ENCODE data around the gene ST3GAL2. TPM values are rescaled to one million over a fixed set of nuclear protein-coding genes. Genes with fewer than 3 reads are reported as not detected.

The ST3GAL2 gene
- 39.3 TPM for polyA plus RNA-seq (2013, experiment 1 of 2; ENCODE audit: insufficient read length)
- polyA plus RNA-seq (2013, experiment 2 of 2; ENCODE audit: insufficient read length), result 41.3 TPM

GRCh38 chr16:70438969-70439862, at the start of gene ST3GAL2:
Gene ST3GAL2, minus strand, starts transcription at chr16:70439100. Its CDS starts 40,570 bp downstream, at chr16:70398530.
- peak; percentile 97 for DNase-seq

DNA sequence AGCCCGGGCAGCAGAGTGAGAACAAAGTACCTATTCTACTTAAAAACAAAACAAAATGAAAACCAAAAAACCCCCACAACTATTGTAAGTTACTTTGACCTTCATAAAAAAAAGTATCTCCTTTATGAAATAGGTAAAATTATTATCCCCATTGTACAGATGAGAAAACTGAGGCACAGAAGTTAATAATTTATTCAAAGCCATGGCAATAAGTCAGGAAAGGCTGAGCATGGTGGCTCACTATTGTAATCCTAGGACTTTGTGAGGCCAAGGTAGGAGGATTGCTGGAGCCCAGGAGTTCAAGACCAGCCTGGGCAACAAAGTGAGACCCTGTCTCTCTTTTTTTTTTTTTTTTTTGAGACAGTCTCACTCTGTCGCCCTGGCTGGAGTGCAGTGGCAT, 46.0 kb upstream of the ST3GAL2 start:
- DNase-seq, result no peak

GRCh38 chr16:70483426-70483825, 44.5 kb upstream of the ST3GAL2 start:
- no peak for DNase-seq

- DNase-seq, result no peak
These were observed 43.7 kb upstream of the ST3GAL2 start for GRCh38 chr16:70482624-70483023.

GRCh38 chr16:70481929-70482536, 43.1 kb upstream of the ST3GAL2 start:
- no peak for DNase-seq

DNA sequence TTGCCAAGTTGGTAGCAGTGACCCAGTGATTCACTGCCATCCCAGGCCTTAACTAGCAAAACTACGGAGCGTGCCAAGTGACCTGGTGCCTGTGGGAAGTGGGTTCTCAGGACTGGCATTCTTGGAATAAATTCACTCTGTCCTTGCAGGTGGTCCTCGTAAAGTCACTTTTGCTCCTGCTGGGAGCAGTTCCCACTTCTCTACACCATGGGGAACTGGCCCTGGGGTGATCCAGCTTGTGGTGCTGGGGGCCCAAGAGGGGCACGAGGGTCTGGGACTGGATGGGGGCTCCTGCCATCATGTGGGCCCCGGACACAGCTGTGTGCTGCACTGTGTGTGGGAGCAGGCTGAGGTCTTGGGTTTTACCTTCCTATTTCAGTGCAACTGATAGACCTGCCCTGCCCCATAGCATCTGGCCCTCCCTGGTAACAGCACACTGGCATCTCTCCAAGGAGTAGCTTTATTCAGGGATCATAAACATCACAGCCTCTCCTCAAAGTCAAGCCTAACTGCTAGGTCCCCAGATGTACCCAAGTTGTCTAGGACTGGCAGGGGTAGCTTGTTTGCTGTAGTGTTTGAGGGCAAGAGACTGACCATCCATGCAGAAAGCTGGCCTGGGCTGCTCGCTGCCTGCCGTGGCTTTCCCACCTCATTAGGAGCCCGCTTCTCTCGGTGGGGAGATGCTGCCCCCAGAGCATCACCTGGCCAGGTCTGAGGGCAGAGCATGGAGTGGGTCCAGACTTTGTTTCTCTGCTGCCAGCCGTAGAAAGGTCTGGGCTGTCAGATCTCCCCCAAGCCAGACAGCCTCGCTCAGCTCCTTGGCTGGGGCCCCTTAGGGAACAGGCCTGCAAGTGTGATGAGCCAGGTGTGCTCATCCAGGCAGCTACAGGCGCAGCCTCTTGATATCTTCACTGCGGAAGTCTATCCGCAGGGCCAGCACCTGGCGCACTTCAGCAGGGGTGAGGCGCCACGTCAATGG, 41.5 kb upstream of the ST3GAL2 start:
- DNase-seq, result no peak

GRCh38 chr16:70478912-70479341, 40.0 kb upstream of the ST3GAL2 start:
- no peak for DNase-seq

DNA sequence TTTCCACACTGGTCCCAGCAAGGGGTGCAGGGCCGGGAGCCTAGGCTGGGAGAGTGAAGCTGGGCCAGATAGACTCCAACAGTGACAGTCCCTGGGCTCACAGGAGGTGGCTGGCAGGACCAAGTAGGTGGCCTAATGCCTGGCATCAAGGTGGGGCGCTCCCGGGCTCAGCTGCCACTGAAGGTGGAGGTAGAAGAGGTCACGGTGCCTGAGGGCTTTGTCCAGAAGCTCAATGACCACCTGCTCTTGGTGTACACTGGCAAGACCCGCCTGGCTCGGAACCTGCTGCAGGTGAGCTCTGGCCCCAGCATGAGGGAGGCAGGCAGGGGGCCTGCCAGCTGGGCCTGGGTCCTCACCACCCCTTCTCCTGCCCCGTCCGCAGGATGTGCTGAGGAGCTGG, 39.3 kb upstream of the ST3GAL2 start:
- no peak for DNase-seq

- DNase-seq, result peak; percentile 79
These were observed 37.5 kb upstream of the ST3GAL2 start for GRCh38 chr16:70476272-70477020.

- DNase-seq, result no peak
These were observed 36.4 kb upstream of the ST3GAL2 start for GRCh38 chr16:70475054-70475871.

GRCh38 chr16:70474320-70475053, 35.6 kb upstream of the ST3GAL2 start:
- no peak for DNase-seq

DNA sequence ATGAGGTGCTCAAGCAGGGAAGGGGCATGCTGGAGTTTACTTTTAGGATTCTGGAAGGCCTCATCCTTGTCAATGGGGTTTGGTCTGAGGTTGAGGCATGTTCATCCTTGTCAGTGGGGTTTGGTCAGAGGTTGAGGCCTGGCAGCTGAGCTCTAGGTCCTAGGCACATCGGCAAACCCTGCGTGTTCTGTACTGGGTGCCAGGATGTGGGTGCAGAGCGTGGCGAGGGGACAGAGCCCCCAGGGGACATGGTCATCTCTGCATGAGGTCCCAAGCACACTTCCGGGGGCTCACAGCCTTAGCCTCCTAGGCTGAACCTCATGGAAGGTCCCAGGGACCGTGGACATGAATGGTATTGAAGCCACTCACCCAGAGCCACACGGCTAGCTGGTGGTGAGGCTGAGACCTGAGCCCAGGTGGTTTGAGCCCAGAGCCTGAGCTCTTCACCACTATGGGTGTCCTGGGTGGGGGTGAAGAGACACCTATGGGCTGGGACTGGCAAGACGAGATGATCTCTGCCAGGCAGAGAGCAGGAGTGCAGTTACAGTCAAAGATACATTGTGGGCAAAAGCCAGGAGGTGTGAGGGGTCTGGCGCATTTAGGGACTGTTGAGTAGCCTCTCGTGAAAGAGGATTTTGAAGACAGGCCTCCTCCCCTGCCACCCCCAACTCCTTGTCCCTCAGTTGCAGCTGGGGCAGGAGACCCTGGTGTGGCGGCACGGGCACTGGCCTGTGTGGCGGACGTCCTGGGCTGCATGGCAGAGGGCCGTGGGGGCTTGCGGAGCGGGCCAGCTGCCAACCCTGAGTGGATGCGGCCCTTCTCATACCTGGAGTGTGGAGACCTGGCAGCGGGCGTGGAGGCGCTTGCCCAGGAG, 34.8 kb upstream of the ST3GAL2 start:
- no peak for DNase-seq

- no peak for DNase-seq
These were observed 34.0 kb upstream of the ST3GAL2 start for GRCh38 chr16:70472786-70473433.

DNA sequence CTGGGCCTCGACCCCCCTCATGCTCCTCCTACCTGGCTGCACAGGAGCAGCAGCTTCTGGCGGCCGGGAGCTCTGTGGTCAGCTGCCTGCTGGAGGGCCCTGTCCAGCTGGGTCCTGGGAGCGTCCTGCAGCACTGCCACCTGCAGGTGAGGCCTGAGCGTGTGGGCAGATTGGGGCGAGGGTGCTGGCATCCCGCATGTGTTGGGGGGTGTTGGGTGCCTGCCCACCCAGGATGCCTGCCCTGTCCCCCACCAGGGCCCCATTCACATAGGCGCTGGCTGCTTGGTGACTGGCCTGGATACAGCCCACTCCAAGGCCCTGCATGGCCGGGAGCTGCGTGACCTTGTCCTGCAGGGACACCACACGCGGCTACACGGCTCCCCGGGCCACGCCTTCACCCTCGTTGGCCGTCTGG, 32.0 kb upstream of the ST3GAL2 start:
- DNase-seq, result no peak

DNA sequence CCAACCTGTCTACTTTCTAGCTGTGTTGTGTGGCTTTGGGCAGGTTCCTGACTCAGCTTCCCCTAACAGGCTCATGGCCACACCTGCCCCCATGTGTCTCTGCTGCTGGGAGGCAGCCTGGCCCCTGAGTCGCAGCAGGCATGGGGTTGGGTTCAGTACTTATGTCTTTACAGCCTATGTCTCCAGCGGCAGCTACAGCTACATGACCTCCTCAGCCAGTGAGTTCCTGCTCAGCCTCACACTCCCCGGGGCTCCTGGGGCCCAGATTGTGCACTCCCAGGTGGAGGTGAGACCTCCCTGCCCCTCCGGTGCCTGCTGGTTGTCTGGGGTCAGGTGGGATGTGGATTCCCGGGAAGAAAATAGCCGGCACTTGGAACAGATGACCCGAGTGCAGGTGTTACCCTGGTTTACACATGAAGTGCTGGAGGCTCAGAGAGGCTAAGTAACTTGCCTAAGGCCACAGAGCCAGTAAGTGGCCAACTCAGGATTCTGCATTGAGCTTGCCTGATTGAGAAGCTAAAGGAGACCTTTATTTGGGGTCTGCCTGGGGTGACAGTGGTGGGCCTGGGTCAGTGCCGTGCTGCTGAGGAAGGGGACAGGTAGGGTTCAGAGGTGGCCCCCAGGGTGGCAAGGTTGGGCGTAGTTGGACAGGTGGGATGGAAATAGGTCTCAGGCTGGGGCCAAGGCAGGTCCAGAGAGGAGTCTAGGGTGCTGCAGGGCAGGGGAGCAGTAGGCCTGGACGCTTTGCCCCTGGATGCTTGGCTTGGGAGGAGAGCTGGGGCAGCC, 31.4 kb upstream of the ST3GAL2 start:
- DNase-seq, result no peak

- no peak for DNase-seq
These were observed 30.1 kb upstream of the ST3GAL2 start for GRCh38 chr16:70468776-70469525.

- DNase-seq, result no peak
These were observed 28.7 kb upstream of the ST3GAL2 start for GRCh38 chr16:70467608-70468007.
